ENCODE results near the gene FAM20B. TPM values are rescaled to one million over a fixed set of nuclear protein-coding genes. Genes with fewer than 3 reads are reported as not detected.

The FAM20B gene
- total and polyA plus RNA-seq, 2 of the 13 experiments (the other 11 are each of a cell fraction or from before 2014, with no cell fraction given): 13.8 to 26.9 TPM

GRCh38 chr1:179016706-179017382, 8.8 kb upstream of the FAM20B start (continued):
- TF ChIP-seq ZNF816 (CRISPR knock-in tag; IDR thresholded peaks at IDR 0.05; ENCODE audit: borderline replicate concordance): no peak

GRCh38 chr1:179017383-179018326, 8.0 kb upstream of the FAM20B start:
- BruUV-seq (replicated peaks): TSS peak; percentile 62
- TF ChIP-seq CREM (IDR thresholded peaks at IDR 0.05) (no peak), CREM (CRISPR knock-in tag; IDR thresholded peaks at IDR 0.05) (no peak), MXI1 (IDR thresholded peaks at IDR 0.05; ENCODE audit: borderline replicate concordance, low read depth, low read length) (no peak), NR2C2 (CRISPR knock-in tag; IDR thresholded peaks at IDR 0.05; ENCODE audit: borderline replicate concordance) (peak; percentile 21; the same call in 1 of the 2 replicates), AGO1 (IDR thresholded peaks at IDR 0.05; ENCODE audit: low read depth, low read length, poor library complexity, severe bottlenecking) (no peak), AKNA (CRISPR knock-in tag; IDR thresholded peaks at IDR 0.05; ENCODE audit: borderline replicate concordance) (no peak), ZBTB21 (CRISPR knock-in tag; IDR thresholded peaks at IDR 0.05) (no peak), ZSCAN9 (CRISPR knock-in tag; IDR thresholded peaks at IDR 0.05; ENCODE audit: borderline replicate concordance) (no peak), UBTF (CRISPR knock-in tag; IDR thresholded peaks at IDR 0.05) (no peak)

More at GRCh38 chr1:179017383-179018326, 8.0 kb upstream of the FAM20B start:
- Histone ChIP-seq H3K27ac (ENCODE audit: extremely low read length, insufficient read depth, low read length) (no peak overlapping the region), H3K9me3 (ENCODE audit: low read length) (no peaks in the 10 kb centered on the region), H4K20me1 (ENCODE audit: insufficient read depth, low read length) (no peaks in the 10 kb centered on the region), H3K4me1 (ENCODE audit: insufficient read depth, low read length) (peaks cover 38% of the 10 kb centered on the region), H3K79me2 (ENCODE audit: insufficient read depth, low read length) (no peaks in the 10 kb centered on the region), H3K4me2 (ENCODE audit: low read depth, low read length) (peak overlapping the region; percentile 67), H3K9ac (ENCODE audit: insufficient read depth, low read depth, low read length) (no peak overlapping the region; the same call in 1 of the 2 replicates), H3K4me3 (replicated peaks in 1 of 3; ENCODE audit: insufficient read depth in 1 of 3, low read depth in 2 of 3, low read length in 3 of 3) (peak overlapping the region in 2 of 3 experiments; percentile 36 to 45), H3K27me3 (ENCODE audit: control insufficient read depth in 1 of 2, insufficient read depth in 2 of 2, low read length in 2 of 2) (no peaks in the 10 kb centered on the region), H3K36me3 (replicated peaks in 1 of 2; ENCODE audit: control insufficient read depth in 1 of 2, insufficient read depth in 2 of 2, low read length in 2 of 2) (no peaks in the 10 kb centered on the region), H2AFZ (ENCODE audit: low read length) (no peak overlapping the region)
- ChIA-PET CTCF (ENCODE audit: low intra/inter-chr PET ratio, low total read pairs) (no interaction called here), POLR2A (interaction anchor here (0.6 to 1.3 kb wide), 3 partner anchors 18 to 476 kb away, joined by 3 to 4 read pairs (median 3); no protein-coding TSS in a partner anchor)
- intact Hi-C loops (cut with micrococcal nuclease; ENCODE audit: unreplicated experiment): no loop called here
- FAIRE-seq: peak; percentile 76
- 2% methylated on average over 3 of the region's 3 CpGs for WGBS (ENCODE audit: low lambda C conversion rate)
- in situ Hi-C loops (cut with HindIII; ENCODE audit: extremely low pct_ligation_motif_present, low pct_unique_long_range_greater_than_20kb): no loop called here
- peak; percentile 47 for ATAC-seq
- peak; percentile 43 for DNase-seq (ENCODE audit: low spot score)
